ENCODE measurements around the gene CCDC102A. TPM values are rescaled to one million over a fixed set of nuclear protein-coding genes. Genes with fewer than 3 reads are reported as not detected.

CCDC102A gene
- total RNA-seq, 4 donors from 2014 or later = 8.7 to 23.6 (median 22.0) TPM

DNA sequence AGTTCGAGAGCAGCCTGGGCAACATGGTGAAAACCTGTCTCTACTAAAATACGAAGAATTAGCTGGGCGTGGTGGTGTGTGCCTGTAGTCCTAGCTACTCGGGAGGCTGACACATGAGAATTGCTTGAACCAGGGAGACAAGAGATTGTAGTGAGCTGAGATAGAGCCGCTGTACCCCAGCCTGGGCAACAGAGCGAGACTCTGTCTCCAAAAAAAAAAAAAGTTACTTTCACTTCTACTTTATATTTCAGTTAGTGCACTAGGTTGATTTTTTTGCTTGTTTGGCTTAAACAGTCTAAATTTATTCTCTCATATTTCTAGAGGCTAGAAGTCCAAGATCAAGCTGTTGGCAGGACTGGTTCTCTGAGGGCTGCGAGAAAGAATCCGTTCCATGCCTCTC is 13.4 kb downstream of the CCDC102A start:
- no peaks in the 10 kb centered on the region for H3K4me1 ChIP-seq
- no peak for DNase-seq

DNA sequence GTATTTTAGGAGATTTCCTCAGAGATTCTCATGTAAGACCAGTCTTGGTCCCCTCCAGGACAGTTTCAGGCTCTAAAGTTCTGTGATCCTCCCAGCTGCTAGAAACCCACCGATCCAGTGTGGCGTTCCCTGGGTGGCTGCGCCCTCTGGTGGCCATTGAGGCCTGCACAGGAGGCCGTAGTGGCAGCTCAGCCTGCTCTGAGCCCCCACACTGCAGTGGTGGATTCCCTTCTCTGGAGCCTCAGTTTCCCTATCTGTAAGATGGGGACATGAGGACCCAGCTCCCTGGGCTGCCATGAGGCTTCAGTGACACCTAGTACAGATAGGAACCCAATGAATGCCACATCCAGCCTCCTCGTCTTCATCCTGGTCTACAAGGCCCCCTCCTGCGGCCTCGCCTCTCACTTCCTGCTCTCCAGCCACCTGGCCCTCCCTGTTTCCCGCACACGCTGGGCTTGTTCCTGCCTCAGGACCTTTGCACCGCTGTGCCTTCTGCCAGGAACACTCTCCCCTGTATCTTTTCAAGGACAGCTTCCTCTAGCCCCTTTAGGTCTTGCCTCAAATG is 16.5 kb downstream of the CCDC102A start:
- no peaks in the 10 kb centered on the region for H3K36me3 ChIP-seq
- intact Hi-C loops (cut with DNase I; ENCODE audit: low total_unique reads) = no loop called here

More for the DNA sequence above, 13.4 kb downstream of the CCDC102A start:
- TF ChIP-seq, protein P1, sequence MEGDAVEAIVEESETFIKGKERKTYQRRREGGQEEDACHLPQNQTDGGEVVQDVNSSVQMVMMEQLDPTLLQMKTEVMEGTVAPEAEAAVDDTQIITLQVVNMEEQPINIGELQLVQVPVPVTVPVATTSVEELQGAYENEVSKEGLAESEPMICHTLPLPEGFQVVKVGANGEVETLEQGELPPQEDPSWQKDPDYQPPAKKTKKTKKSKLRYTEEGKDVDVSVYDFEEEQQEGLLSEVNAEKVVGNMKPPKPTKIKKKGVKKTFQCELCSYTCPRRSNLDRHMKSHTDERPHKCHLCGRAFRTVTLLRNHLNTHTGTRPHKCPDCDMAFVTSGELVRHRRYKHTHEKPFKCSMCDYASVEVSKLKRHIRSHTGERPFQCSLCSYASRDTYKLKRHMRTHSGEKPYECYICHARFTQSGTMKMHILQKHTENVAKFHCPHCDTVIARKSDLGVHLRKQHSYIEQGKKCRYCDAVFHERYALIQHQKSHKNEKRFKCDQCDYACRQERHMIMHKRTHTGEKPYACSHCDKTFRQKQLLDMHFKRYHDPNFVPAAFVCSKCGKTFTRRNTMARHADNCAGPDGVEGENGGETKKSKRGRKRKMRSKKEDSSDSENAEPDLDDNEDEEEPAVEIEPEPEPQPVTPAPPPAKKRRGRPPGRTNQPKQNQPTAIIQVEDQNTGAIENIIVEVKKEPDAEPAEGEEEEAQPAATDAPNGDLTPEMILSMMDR (IDR thresholded peaks at IDR 0.05) = no peak
- TF ChIP-seq POLR2A (IDR thresholded peaks at IDR 0.05) = no peak
- Histone ChIP-seq H3K27ac (no peak overlapping the region), H3K36me3 (no peaks in the 10 kb centered on the region), H3K4me3 (no peak overlapping the region), H3K27me3 (no peaks in the 10 kb centered on the region), H3K9me3 (no peaks in the 10 kb centered on the region)
- intact Hi-C loops (cut with DNase I; ENCODE audit: low total_unique reads) = no loop called here

DNA sequence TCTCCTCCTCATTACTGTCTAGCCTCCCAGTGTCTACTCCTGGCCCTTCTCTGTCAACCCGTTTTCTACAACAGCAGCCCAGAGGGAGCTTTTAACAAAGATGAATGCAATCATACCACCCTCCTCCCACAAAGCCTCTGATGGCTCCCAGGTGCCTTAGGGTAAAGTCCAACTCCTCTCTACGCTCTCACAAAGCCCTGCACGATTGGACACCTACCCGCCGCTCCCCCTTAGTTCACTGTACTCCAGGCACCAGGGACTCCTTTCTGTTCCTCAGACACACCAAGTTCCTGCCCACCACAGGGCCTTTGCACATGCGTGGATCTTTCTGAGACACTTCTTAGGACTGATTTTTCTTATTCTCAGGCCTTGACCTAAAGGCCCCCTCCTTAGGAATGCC is 17.4 kb downstream of the CCDC102A start:
- no peak for DNase-seq
- Histone ChIP-seq H3K9me3 (no peaks in the 10 kb centered on the region), H3K4me1 (peaks cover 0 to 7% of the 10 kb centered on the region in 2 donors), H3K27ac (no peak overlapping the region), H3K27me3 (no peaks in the 10 kb centered on the region), H3K36me3 (no peaks in the 10 kb centered on the region), H3K4me3 (no peak overlapping the region)
- TF ChIP-seq POLR2A (IDR thresholded peaks at IDR 0.05) = no peak
- TF ChIP-seq, protein P1 (IDR thresholded peaks at IDR 0.05) = no peak
- intact Hi-C loops (cut with DNase I; ENCODE audit: low total_unique reads) = no loop called here

More for the DNA sequence above, 16.5 kb downstream of the CCDC102A start:
- Histone ChIP-seq H3K27ac (no peak overlapping the region), H3K9me3 (no peaks in the 10 kb centered on the region), H3K4me3 (no peak overlapping the region), H3K27me3 (no peaks in the 10 kb centered on the region), H3K4me1 (no peaks in the 10 kb centered on the region)
- DNase-seq = peak; percentile 80 to 82
- TF ChIP-seq POLR2A (IDR thresholded peaks at IDR 0.05) = no peak
- TF ChIP-seq, protein P1 (IDR thresholded peaks at IDR 0.05) = peak; percentile 91 to 95 (median 94)

DNA sequence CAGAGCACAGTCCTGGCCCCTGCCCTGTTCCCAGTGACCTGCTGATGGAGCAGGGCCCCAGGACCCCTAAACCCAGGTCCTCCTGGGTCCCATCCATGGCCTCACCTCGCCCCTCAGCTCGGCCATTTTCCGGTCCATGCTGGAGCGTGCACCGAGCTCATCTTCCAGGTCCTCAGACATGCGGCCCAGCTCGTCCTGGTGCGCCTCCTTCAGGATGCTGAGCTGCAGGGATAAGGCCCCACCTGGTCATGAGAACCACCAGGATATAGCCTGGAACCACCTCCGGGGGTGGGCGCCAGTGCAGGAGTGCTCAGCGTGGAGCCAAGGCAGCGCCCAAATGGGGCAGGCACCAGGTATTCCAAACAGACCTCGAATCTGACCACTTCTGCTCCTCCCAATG is 17.9 kb downstream of the CCDC102A start:
- Histone ChIP-seq H3K9me3 (no peaks in the 10 kb centered on the region), H3K27me3 (no peaks in the 10 kb centered on the region), H3K36me3 (no peaks in the 10 kb centered on the region), H3K27ac (no peak overlapping the region), H3K4me1 (peaks cover 0 to 11% of the 10 kb centered on the region in 2 donors), H3K4me3 (no peak overlapping the region)
- TF ChIP-seq, protein P1 (IDR thresholded peaks at IDR 0.05) = no peak
- no peak for TF ChIP-seq POLR2A (IDR thresholded peaks at IDR 0.05)
- no peak for DNase-seq
- intact Hi-C loops (cut with DNase I; ENCODE audit: low total_unique reads) = no loop called here

DNA sequence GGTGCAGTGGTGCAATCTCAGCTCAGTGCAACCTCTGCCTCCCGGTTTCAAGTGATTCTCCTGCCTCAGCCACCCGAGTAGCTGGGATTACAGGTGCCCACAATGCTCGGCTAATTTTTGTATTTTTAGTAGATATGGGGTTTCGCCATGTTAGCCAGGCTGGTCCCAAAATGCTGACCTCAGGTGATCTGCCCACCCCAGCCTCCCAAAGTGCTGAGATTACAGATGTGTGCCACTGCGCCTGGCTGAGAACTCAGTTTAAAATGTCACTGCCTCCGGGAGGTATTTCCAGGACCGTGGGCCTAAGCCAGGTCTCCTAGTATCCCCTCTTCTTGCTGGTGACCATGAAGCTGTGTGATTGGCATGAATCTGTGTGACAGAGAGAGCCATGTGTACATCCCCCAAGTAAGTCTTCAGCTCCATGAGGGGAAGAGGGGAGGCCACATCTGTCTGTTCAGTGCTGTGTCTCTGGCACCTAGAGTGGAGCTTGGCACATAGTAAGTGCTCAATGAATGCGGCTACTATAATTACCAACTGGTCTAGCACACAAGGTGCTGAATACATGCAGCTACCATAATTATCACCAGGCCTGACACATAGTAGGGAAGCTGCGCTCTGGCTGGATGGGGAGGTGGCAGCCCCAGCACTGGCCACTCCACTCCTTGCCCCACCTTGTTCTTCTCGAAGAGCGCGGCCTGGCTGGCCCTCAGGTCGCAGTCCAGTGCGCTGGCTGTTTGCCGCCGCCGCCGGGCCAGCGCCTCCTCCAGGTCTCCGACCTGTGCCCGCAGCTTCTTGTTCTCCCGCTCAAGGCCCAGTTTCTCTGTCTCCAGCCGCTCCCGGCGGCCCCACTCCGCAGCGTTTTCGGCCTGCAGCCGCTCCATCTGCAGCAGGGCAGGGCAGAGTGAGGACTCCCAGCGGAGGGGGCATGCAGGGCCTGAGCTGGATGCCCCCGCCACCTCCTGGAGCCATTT is 18.7 kb downstream of the CCDC102A start:
- DNase-seq = no peak
- TF ChIP-seq, protein P1 (IDR thresholded peaks at IDR 0.05) = no peak
- no peak for TF ChIP-seq POLR2A (IDR thresholded peaks at IDR 0.05)
- Histone ChIP-seq H3K9me3 (no peaks in the 10 kb centered on the region), H3K4me1 (peaks cover 0 to 17% of the 10 kb centered on the region in 2 donors), H3K27me3 (no peaks in the 10 kb centered on the region), H3K27ac (no peak overlapping the region), H3K36me3 (no peaks in the 10 kb centered on the region), H3K4me3 (no peak overlapping the region)
- intact Hi-C loops (cut with DNase I; ENCODE audit: low total_unique reads) = no loop called here

Measured in uterus (tissue), 4 donors.